Right lobe of liver (tissue), 6 donors: ENCODE results near the gene TSPAN9. TPM values are rescaled to one million over a fixed set of nuclear protein-coding genes. Genes with fewer than 3 reads are reported as not detected.
A peak's percentile ranks its signal among the peaks of the same experiment; 100 is the strongest.

Experiments
- ATAC-seq, 4 donors: fragments of 200-7000 bp; cut with Tn5 transposase; one replicate each; pipeline ENCODE4 v1.9.1; 2020; ENCODE audit warnings: mild to moderate bottlenecking in 4 of 4, moderate library complexity in 4 of 4
- DNase-seq, 3 donors: peaks; one replicate each; pipeline ENCODE4 v3.0.0-alpha.2; 2020
- H3K27ac ChIP-seq, 3 donors: fragments of 200-600 bp; one replicate each; pipeline ENCODE4 v1.8.0; 2022
- H3K27me3 ChIP-seq, 2 donors: fragments of 200-600 bp; one replicate each; pipeline ENCODE4 v1.8.0; 2022
- H3K36me3 ChIP-seq, 4 donors: fragments of 200-600 bp; sonication (generic) in 1 of 4; one replicate each; pipeline versions ENCODE4 v1.5.1 to v1.8.0; 2017 to 2022; ENCODE audit warnings: control low read depth in 1 of 4
- H3K4me1 ChIP-seq, 4 donors: fragments of 200-600 bp; sonication (generic) in 1 of 4; one replicate each; pipeline versions ENCODE4 v1.5.1 to v1.8.0; 2017 to 2022; ENCODE audit warnings: control low read depth in 1 of 4
- H3K4me3 ChIP-seq, 3 donors: fragments of 200-600 bp; one replicate each; pipeline ENCODE4 v1.8.0; 2022
- H3K9me3 ChIP-seq, 4 donors: fragments of 200-600 bp; sonication (generic) in 1 of 4; one replicate each; pipeline versions ENCODE4 v1.5.1 to v1.8.0; 2017 to 2022; ENCODE audit warnings: control low read depth in 1 of 4
- POLR2A ChIP-seq: fragments of 450-650 bp; IDR thresholded peaks from one replicate; pipeline ENCODE4 v1.6.1; 2017; ENCODE audit warnings: antibody characterized with exemption, mild to moderate bottlenecking
- WGBS: methylation state at CpG from one replicate; pipeline ENCODE4 v1.1.6; 2018; ENCODE audit warnings: low coverage, low lambda C conversion rate; ENCODE audit not compliant: insufficient coverage; ENCODE audit errors: missing lambda C conversion rate; 5-methylcytosine and 5-hydroxymethylcytosine counted together
- intact Hi-C, 2 donors: fragments of 100-400 bp; cut with DNase I; formaldehyde crosslinking; loops; one replicate each; pipeline versions ENCODE4 v1.11.2 to v1.14.1; 2022
- total RNA-seq, 6 experiments: library from RNA; depleted of rRNA in 2 of 6; stranded (reverse); fragments of >200 nt in 2 of 6; fragmentation: NEBNext Ultra II Directional in 3 of 6; extraction: Animal tissue kit (Norgen Biotek cat#: 25700) in 3 of 6; gene quantifications; one replicate each; pipeline versions ENCODE4 v1.1.0 to v1.2.4, GENCODE V29; 2016 to 2023
- TF ChIP-seq, protein P1 (sequence below), 4 donors: fragments of 200-600 bp in 3 of 4; fragments of 450-650 bp in 1 of 4; IDR thresholded peaks; one replicate each; pipeline versions ENCODE4 v1.5.1 to v1.8.0; 2016 to 2022; ENCODE audit warnings: antibody characterized with exemption in 4 of 4, mild to moderate bottlenecking in 2 of 4
- donor health status: DM: no; HTN: yes; CAD: no.
- donor health status: DM: no; HTN: no; CAD: no.
- donor health status: DM: no; HTN: no; CAD: no.
- donor health status: DM: no; HTN: yes; CAD: no.
- donor health status: DM: no; HTN: yes; CAD: no.

TSPAN9 gene
- total RNA-seq, 6 experiments from 2014 or later: 23.7 to 53.2 (median 39.8) TPM

DNA sequence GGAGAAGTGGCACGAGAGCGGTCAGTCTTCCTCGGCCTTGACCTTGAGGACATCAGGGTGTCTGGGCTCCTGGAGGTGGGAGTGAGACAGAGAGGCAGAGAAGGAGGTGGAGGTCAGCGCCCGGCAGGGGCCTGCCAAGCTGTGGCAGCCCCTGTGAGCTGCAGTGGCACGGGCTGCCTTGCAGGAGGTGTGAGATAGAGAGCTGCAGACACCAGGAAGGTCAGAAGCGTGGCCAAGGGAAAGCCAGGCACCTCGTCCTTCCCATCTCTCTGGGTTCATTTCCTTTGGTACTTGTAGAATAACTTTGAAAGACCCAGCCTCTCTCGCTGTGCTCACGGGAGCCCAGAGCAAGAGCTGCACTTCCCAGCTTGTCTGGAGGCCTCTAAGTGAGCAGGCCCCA lies 98.1 kb downstream of the TSPAN9 start:
- intact Hi-C loops: no loop called here
- Histone ChIP-seq H3K27ac (no peak overlapping the region), H3K9me3 (no peaks in the 10 kb centered on the region), H3K36me3 (no peaks in the 10 kb centered on the region), H3K27me3 (no peaks in the 10 kb centered on the region), H3K4me3 (no peak overlapping the region), H3K4me1 (no peaks in the 10 kb centered on the region)
- peak in 1 of 3 donors; percentile 43 for DNase-seq
- no peak for ATAC-seq
- TF ChIP-seq, protein P1, sequence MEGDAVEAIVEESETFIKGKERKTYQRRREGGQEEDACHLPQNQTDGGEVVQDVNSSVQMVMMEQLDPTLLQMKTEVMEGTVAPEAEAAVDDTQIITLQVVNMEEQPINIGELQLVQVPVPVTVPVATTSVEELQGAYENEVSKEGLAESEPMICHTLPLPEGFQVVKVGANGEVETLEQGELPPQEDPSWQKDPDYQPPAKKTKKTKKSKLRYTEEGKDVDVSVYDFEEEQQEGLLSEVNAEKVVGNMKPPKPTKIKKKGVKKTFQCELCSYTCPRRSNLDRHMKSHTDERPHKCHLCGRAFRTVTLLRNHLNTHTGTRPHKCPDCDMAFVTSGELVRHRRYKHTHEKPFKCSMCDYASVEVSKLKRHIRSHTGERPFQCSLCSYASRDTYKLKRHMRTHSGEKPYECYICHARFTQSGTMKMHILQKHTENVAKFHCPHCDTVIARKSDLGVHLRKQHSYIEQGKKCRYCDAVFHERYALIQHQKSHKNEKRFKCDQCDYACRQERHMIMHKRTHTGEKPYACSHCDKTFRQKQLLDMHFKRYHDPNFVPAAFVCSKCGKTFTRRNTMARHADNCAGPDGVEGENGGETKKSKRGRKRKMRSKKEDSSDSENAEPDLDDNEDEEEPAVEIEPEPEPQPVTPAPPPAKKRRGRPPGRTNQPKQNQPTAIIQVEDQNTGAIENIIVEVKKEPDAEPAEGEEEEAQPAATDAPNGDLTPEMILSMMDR (IDR thresholded peaks at IDR 0.05): no peak
- no peak for TF ChIP-seq POLR2A
- WGBS: 80% methylated on average over 2 of the region's 10 CpGs

DNA sequence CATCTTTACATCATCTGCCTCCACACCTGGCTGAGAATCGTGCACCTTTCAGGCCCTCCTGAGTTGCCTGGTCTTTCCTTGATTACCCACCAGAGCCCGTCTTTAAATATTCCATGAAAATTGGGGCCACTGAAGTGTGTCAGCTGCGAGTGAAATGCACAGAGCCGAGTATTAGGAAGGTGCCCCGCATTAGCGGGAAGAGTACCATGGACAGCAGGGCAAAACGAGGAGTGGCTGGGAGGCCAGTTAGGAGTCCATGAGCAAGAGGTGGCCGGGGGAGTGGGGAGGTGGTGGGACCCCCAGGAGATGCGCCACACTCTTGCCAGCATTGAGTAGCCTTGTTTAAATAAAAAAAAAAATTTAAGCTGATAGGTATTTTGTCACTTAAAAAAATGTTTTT lies 99.6 kb downstream of the TSPAN9 start:
- no peak overlapping the region for H3K27ac ChIP-seq
- H3K4me1 ChIP-seq: no peaks in the 10 kb centered on the region
- H3K4me3 ChIP-seq: no peak overlapping the region
- no peaks in the 10 kb centered on the region for H3K36me3 ChIP-seq
- ATAC-seq: no peak
- intact Hi-C loops: no loop called here
- TF ChIP-seq, protein P1 (IDR thresholded peaks at IDR 0.05): no peak
- TF ChIP-seq POLR2A: no peak
- H3K9me3 ChIP-seq: no peaks in the 10 kb centered on the region
- DNase-seq: peak in 1 of 3 donors; percentile 9
- no peaks in the 10 kb centered on the region for H3K27me3 ChIP-seq
- 90% methylated on average over 9 of the region's 9 CpGs for WGBS

DNA sequence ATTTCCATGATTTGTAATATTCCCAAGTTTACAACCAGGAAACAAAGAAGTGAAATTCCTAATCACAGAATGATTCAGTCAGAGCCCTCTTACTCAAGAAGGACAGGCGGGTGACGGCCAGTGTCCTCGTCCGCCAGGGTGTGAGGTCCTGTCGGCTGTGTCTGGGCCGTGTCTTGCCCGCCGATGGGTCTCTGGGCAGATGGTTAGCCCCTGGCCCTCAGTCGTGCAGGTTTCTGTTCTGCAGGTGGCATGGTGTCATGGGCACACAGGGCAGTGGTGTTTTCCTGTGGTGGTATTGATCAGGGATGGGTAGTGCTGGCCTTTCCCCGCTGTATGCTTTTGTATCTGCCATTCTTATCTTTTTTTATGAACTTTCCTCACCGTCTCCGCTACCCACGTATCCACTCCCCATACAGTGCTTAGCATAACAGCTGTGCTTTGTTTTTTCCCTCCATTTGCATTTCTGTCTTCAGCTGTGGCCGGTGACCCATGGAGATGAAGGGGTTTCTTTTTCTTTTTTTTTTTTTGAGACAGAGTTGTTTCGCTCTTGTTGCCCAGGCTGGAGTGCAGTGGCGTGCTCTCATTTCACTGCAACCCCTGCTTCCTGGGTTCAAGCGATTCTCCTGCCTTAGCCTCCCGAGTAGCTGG lies 100.7 kb downstream of the TSPAN9 start:
- DNase-seq: peak in 1 of 3 donors; percentile 37
- H3K4me1 ChIP-seq: no peaks in the 10 kb centered on the region
- 80% methylated on average over 8 of the region's 18 CpGs for WGBS
- no peaks in the 10 kb centered on the region for H3K9me3 ChIP-seq
- no peaks in the 10 kb centered on the region for H3K27me3 ChIP-seq
- TF ChIP-seq, protein P1 (IDR thresholded peaks at IDR 0.05): no peak
- no peak for TF ChIP-seq POLR2A
- intact Hi-C loops: no loop called here
- H3K27ac ChIP-seq: no peak overlapping the region
- H3K36me3 ChIP-seq: no peaks in the 10 kb centered on the region
- H3K4me3 ChIP-seq: no peak overlapping the region
- peak in 1 of 4 donors; percentile 33 for ATAC-seq

DNA sequence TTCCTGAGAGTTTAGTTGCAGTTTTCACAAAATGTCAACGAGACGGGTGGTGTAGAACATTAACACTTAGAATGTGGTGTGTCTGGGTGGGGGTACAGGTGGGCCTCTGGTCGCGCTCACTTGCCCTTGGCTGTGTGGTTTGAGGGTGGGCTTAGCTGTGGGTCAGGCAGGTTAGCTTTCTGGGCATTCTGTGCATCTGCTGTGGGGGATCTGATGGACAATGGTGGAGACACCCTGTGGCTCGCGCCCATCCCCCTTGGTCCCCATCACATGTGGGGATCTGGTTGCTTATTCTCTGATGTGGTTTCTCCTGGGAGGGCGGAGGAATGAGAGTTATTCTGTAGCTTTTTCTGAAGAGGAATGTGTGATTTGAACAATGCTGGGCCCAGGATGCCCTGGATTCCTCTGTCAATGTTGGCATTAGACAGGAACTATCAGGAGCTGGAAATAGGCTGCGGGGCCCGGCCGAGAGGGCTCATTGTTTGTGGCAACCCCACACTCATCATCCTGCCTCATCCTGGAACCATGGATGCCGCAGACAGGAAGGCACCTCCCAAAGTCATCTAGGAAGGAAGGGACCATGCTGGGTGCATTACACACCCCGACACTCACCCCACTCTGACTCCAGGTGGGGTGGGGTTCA lies 101.6 kb downstream of the TSPAN9 start:
- ATAC-seq (no peak), DNase-seq (peak in 1 of 3 donors; percentile 44)
- intact Hi-C loops: no loop called here
- no peaks in the 10 kb centered on the region for H3K36me3 ChIP-seq
- WGBS: 94% methylated on average over 5 of the region's 12 CpGs
- no peak for TF ChIP-seq POLR2A
- no peak overlapping the region for H3K27ac ChIP-seq
- H3K9me3 ChIP-seq: no peaks in the 10 kb centered on the region
- H3K27me3 ChIP-seq: no peaks in the 10 kb centered on the region
- H3K4me3 ChIP-seq: no peak overlapping the region
- no peaks in the 10 kb centered on the region for H3K4me1 ChIP-seq

DNA sequence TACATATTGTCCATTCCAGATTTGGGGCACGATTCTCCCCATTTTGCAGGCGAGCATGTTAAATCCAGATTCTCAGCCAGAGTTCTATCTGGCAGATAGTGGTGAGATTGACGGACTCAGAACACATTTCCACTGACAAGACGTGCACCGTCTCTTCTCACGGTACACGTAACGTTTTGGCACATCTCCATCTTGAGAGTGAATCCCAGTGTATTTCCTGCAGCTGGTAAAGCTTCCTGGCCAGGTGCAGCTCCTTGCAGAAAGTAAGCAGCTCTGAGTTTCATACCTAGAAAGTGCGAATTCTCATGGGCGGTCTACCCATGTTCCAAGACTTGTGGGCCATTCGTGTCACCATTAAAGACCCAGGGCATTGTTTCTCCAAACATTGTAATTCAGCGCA lies 102.6 kb downstream of the TSPAN9 start:
- Histone ChIP-seq H3K4me3 (no peak overlapping the region), H3K27ac (no peak overlapping the region), H3K4me1 (no peaks in the 10 kb centered on the region), H3K27me3 (no peaks in the 10 kb centered on the region), H3K36me3 (no peaks in the 10 kb centered on the region), H3K9me3 (no peaks in the 10 kb centered on the region)
- DNase-seq (no peak), ATAC-seq (no peak)
- 85% methylated on average over 10 of the region's 12 CpGs for WGBS
- TF ChIP-seq, protein P1 (IDR thresholded peaks at IDR 0.05): no peak
- TF ChIP-seq POLR2A: no peak
- intact Hi-C loops: no loop called here
